NCI-H2227 (cell line): ENCODE results near the gene WIPF2.
A peak's percentile ranks its signal among the peaks of the same experiment; 100 is the strongest.
"Not testable (repeated sequence)": the region's sequence is repeated elsewhere in the genome, so short reads cannot be mapped to it uniquely, and the experiment has no call there.

Source experiments
- DNase-seq: peaks from one replicate; lab custom pipeline; 2025; ENCODE audit not compliant: unreplicated experiment; lab: John Stamatoyannopoulos, UW

WIPF2 gene

DNA sequence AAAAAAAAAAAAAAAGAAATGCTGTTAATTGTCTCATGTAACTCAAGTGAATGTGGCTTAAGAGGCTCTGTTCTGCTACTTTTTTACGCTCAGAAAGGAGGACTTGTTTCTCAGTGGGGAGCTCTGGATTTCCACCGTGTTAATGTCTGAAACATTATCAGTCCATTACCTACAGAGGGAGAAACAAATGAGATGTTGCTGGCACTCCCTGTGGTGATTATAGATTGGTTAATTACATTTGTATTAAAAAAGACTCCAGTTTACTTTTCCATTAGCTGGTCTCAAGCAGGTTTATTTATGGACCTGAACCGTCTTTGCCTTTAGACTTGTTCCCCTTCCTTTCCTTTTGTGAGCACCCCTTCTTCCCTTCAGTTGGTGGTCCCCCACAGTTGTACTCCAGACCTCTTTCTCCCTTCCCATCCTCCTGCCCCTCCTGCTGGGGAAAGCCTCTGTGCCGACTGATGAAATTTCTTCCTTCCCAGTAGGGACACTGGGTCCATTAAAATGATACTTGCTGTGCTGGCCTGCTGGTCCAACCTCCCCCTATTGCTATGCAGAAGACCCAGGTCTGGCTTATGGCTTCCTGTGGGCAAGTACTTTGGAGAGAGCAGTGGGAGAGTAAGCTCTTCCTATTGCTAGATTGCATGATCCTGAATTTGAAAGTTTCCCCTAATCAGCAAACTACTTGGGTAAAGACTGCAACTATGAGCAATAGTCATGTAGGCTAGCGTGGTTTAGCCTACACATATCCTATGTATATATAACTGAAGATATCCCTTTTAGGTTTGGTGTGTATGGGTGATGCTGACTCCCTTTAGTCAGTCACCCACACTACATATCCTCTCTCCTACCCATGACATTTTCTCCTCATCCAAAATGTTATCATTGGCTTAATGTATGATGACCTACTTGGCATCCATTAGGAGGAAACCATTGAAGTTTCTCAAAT lies 76.7 kb downstream of the WIPF2 start:
- no peak for DNase-seq

DNA sequence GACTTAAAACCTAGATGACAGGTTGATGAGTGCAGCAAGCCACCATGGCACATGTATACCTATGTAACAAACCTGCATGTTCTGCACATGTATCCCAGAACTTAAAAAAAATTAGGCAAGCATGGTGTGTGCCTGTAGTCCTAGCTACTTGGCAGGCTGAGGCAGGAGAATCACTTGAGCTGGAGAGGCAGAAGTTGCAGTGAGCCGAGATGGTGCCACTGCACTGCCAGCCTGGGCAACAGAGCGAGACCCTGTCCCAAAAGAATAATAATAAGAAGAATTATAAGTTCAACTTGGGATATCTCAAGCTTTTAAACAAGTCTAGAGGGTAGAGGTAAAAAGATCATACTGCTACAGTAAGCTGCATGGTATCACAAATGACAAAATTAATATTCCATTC lies 78.4 kb downstream of the WIPF2 start:
- no peak for DNase-seq

DNA sequence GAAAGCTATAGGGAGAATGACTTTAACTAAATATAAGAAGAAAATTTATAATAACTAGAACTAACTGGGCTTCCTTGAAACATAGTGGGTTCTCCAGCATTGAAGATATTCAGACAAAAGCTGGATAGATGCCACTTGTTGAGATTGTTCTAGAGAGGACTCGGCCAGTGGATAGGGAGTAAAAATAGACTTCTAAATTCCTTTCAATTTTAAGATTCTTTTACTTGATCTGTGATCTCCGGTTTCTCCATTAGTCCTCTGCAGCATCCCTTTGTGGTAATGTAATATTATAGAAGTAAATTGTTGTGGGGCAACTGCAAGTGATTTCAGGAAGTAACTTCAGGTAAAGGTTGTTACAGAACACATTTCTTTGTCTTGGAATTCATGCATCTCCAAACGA lies 79.6 kb downstream of the WIPF2 start:
- DNase-seq = no peak

DNA sequence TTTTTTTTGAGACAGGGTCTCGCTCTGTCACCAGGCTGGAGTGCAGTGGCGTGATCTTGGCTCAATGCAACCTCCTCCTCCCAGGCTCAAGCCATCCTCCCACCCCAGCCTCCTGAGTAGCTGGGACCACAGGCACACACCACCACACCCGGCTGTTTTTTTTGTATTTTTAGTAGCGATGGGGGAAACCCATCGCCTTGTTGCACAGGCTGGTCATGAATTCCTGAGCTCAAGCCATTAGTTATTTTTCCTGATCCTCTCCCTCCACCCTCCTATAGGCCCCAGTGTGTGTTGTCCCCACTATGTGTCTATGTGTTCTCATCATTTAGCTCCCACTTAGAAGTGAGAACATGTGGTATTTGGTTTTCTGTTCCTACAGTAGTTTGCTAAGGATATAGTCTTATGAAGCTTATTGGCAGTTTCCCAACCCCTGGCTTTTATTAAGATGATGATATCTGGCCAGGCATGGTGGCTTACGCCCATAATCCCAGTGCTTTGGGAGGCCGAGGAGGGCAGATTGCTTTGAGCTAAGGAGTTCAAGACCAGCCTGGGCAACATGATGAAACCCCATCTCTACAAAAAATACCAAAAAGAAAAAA lies 80.2 kb downstream of the WIPF2 start:
- DNase-seq = not testable (repeated sequence)

DNA sequence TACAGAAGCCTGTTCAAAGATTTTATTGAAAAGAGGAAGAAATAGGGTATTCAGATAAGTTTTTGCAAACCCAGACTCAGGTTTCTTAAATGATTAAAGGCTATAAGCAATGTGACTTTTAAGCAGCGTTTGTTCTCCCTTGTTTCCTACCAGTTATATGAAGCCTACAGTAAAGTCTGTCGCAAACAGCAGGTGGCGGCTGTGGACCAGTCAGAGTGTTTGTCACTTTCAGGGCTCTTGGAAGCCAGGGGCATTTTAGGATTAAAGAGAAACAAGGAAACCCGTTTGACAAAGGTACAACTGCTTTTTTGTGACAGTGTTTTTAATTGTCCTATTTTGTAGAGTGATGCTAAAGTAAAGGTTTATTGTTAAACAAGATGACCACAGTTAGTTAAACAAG lies 82.2 kb downstream of the WIPF2 start:
- no peak for DNase-seq

DNA sequence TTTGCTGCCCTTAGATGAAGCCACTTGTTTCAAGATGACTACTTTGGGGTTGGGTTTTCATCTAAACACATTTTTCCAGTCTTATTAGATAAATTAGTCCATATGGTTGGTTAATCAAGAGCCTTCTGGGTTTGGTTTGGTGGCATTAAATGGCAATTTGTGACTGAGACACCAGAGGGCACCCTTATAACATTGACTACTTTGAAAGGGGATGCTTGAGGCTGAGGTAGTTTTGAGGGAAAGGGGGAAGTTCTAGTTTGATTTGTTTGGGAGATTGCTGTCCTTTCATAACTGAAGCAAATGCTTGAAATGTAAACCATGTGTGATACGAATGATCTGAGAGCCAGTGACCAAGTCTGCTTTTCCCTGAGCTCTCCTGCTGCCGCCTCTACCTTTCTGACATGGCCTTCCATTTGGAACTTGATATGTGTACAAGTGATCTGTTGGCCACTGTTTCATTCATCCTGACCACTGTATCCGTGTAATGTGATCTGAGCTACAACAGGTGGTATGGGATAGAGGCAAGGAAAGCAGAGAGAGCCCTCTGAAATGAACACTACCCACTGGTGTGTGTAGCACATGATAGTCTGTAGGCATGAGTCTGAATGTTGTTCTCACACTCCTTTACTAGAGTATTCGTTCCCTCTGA lies 84.0 kb downstream of the WIPF2 start:
- DNase-seq = peak; percentile 64

DNA sequence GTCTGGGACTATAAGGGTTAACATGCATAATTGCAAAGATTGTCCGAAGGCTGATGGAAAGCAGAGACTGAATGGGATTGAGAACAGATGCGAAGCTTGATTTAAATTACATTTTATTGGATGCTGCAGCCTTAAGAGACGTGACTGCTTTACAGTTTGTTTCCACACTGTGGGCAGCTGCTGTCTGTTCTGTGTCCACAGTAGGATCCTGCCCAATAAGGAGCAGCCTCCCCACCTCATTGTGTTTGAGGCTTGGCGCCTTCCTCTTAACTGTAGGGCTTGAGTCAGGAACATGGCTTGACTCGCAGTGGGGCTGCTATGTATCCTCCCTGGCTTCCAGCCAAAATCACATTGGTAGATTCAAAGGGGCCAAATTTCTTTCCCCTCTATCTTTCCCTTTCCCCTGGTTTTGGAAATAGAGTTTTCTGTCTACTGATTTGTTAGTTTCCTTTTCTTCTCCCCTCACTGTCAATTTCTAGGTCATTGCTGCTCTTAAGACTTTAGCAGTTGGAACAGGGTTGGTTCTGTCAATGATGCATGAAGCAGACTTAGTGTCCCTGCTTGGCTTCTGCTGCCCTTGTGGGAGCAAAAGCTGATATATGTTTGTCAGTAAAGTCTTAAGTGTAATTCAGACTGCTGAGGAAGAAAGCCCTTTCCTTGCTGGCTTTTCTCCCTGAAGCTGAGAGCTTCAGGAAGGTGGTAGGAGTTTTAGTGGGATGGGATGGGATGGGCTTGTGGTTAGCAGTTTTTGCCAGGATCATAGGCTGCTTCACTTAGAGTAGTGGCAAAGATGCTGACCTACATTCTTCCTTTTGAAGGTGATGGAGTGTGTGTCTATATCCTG lies 84.8 kb downstream of the WIPF2 start:
- peak; percentile 53 for DNase-seq

DNA sequence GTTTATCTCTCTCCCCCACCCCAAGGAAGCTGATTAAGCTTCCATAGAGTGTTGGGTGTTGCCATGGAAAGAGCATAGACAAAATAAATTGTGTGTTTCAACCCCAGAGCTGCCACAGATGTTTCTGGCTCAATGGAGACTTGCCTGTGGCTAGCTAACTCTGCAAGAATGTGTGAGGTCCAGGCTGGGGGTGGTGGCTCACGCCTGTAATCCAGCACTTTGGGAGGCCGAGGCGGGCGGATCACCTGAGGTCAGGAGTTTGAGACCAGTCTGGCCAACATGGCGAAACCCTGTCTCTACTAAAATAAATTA lies 85.4 kb downstream of the WIPF2 start:
- not testable (repeated sequence) for DNase-seq

DNA sequence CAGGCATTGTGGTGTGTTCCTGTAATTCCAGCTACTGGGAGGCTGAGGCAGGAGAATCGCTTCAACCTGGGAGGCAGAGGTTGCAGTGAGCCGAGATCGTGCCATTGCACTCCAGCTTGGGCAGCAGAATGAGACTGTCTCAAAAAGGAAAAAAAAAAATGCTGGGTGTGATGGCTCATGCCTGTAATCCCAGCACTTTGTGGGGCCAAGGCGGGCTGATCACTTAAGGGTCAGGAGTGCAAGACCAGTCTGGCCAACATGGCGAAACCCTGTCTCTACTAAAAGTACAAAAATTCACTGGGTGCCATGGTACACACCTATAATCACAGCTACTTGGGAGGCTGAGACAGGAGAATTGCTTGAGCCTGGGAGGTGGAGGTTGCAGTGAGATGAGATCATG lies 85.8 kb downstream of the WIPF2 start:
- not testable (repeated sequence) for DNase-seq

DNA sequence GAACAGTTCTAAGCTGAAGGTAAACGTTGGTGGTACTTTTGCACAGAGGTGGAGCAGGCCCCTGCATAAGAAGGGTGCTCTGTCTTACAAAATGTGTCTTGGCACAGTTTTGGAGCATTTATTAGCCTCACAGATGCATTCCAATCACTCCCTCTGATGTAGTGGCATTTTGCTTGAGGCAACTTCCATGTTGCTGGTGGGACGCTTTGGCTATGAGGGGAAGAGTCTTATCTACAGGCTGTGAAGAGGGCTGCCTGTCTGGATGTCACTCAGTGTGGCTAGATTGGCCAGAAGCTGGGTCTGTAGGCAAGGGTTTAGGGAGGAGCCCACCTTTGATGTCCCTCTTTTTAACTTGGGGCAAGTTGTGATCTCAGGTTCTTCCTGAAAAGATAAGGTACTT lies 87.3 kb downstream of the WIPF2 start:
- no peak for DNase-seq

DNA sequence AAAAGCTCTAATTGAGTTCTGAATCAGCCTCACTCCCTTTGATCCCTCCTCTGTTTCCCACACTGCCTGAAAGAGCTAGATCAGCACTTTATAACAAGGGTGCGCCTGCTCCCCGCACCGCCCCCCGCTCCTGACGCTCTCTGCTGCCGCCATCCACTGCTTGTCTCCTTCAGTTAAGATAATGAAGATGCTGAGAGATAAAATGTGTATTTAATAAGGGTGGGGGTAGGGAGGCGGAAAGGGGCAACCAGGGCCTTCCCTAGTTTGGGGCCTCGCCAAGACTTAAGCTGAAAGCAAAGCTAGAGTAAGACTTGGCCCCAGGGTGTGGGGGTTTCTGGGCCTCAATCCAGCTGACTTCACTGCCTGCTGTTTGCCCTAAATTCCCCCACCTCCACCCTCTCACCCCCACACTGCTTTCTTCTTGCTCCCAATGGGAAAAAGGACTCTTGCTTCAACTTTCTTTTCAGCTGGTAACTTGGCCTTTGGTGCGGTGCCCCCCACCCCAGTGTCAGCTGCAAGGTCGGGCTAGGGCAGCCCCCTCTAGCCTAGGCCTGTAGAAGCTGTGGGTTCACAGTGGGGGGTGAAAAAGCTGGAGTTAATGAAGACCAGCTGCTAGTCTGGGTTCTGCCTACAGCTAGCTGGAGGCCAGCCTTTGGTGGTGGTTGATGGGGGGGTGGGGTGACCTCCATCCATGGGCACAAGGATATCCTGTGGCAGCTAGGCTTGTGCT lies 88.1 kb downstream of the WIPF2 start:
- peak; percentile 61 for DNase-seq

DNA sequence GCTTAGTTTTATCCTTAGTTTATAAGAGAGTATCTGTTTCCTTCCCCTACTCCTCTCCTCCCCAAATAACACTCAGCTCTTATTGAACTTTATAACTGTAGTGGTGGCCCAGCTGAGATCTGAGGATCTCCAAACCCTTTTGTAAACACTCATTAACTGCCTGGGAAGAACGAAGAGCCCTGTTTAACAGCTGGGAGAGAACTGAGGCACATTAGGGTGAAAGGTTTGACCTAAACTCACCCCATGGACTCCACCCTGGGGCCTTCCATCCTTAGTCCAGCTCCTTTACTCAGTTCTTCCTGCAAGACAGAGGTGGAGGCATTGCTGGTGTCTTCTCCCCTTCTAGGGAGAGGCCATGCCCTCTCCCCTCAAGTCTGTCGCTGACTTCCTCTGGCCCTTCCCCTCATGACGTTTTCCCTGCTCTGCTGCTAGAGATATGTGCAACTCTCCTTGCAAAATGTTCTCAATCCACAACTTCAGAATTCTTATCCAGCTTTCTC lies 88.7 kb downstream of the WIPF2 start:
- DNase-seq = no peak

DNA sequence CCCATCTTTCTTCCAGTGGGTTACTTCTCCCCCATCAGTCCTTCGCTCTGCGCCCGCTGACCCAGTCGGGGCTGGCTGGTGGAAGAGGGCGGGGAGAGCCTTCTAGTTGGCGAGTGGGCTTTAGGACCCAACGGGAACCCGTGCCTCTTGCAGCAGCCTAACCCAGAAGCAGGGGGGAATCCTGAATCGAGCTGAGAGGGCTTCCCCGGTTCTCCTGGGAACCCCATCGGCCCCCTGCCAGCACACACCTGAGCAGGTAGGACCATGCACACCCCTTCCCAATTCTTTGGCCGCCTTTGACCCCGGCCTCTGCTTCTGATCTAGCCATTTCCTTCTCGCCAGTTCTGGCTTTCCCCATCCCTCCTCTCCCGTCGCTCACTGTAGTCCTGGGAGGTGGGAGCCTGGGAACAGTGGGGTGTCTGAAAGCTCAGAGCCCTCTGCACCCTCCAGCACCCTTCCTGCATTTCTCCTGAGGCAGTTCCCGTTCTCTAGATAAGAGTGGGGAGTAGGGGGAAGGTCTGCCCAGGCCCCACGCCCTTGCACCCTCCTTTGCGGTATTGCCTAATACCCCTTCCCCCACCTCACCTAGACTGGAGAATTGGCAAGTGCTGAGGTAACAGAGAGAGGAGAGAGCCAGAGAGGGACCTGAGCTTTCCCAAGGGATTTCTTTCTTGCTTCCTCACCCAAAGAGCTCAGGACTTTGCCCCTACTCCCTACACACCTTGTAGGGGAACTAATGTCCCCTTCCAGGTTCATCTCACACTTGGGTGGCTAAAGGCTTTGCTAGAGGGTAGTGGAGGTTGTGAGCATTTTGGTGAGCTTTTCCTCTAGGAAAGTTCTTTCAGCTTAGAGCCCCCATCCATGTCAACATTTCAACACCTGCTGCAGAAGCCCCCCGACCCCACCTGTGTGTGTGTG lies 90.2 kb downstream of the WIPF2 start, which contains the start of gene RARA:
RARA (plus strand) TSS at position 150 of the 918 bp plus-strand sequence. CDS start 22,039 bp downstream, outside the sequence.
- DNase-seq = peak; percentile 62

DNA sequence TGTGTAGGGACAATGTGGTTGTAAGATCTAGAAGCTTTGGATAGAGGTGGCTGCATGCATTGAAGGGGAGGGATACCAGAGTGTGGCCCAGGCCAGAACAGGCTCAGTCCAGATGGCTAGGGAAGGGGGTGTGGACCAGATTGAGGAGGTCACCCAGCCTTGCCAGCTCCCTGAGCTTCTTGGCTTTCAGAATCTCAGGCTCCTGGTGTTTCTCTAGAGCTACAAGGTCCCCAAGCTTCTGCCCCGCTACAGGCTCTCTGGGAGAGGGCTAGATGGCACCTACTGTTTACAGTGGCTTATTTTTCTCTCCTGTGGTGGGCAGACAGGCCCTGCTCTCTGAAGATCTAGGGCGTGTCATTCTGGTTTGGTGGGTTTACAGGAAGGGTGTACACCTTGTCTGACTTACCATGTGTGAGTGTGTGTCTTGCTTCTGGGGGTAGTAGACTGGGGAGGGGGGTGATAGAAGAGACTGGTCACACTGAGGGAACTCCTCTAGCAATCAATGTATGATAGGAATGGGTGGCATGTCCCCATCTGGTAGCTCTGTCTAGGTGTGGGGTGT lies 90.9 kb downstream of the WIPF2 start:
- DNase-seq = no peak

DNA sequence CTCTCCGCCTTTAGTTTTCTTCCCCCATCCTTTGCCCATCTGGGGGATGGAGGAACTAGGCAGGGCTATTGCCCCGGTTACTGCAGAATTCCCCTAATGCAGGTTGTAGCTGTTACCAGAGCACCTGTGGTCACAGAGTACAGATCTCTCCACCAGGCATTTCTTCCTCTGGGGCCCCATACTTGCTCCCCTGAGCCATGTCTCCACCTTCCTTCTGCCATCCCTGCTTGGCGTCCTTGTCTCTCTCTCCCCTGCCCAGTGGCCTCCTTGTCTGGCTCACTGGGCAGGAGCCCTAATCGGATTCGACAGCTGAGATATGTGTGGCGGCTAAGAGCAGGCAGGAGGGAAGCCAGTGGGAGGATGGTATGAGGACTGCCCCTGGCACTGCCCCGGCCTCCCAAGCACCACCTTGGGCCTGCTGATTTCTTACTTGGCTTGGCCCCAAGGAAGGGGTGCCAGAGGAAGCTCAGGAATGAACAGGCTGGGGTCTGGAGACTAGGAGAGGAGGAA lies 91.8 kb downstream of the WIPF2 start:
- DNase-seq = no peak

DNA sequence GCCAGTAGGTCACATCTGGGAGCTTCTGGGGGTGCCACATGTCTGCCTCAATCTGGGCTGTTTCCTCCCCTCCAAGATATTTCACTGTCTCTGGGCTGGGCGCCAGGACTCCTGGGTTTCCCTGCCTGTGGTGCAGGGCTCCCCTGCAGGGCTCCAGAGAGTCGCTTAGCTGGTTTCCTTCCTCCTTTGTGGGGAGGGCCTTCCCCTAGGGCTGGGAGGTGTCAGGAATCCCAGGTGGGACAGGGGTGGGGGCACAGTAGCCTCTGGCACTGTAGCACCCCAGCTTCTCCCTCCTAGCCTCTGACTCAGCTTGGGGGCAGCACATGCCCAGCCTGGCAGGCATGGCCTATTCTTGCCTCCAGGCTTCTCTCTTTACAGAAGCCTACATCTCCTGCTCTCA lies 92.5 kb downstream of the WIPF2 start:
- no peak for DNase-seq

DNA sequence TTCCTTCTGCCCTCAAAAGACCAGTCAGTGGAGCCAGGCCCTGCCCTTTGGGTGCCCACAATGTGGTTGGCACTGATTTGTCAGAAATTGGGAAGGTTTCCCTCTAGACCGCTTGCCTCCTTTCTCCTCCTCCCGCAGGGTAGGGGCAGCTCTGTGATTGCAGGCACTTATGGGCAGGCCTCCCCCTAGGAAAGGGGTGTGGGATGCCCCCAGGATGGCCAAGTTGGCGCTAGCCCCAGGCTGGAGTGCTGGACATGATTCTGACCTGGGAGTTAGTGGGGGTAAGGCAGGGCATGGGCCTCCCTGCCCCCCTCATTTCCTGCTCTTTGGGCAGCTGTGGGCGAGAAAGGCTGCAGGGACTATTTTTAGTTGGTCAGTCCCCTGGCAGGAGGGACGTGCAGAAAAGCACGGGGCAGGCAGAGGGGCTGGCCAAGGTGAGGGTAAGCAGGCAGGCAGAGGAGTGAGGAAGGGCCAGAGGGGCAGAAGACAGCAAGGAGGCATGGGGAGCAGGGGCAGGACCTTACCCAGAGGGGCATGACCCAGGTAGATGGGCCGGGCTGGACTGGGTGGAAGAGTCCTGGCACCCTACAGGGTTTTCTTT lies 93.1 kb downstream of the WIPF2 start:
- DNase-seq = no peak
